GM21447 (cell line): ENCODE measurements around the gene ALK.

Source experiments
- ATAC-seq: cut with Tn5 transposase; IDR thresholded peaks from one replicate; pipeline ENCODE4 v1.9.1; 2021; ENCODE audit not compliant: unreplicated experiment

The ALK gene

GRCh38 chr2:29304399-29305060, 616.9 kb downstream of the ALK start:
- no peak for ATAC-seq

- ATAC-seq: no peak
These were observed 624.8 kb downstream of the ALK start for GRCh38 chr2:29296585-29296984.

- ATAC-seq: no peak
These were observed 625.5 kb downstream of the ALK start for GRCh38 chr2:29295845-29296244.

- no peak for ATAC-seq
These were observed 627.5 kb downstream of the ALK start for GRCh38 chr2:29293830-29294438.

GRCh38 chr2:29290293-29291047, 630.9 kb downstream of the ALK start:
- no peak for ATAC-seq

DNA sequence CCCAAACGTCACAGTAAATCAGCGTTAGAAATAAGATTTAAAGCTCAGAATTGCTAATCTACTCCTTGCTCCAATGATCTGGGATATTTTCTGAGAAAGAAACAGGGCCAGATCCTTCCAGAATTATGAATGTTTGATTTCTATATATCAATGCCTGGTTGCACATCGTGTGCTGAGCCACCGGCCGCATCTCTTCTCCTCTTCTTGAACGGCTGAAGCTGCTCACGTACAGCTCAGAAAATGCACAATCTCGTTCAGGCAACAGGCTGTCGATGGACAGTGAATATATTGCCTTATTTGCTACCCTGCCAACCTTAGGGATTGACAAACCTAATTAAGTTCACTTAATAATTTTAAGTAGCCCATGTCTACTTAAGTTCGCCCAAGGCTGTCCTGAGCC, 636.7 kb downstream of the ALK start:
- no peak for ATAC-seq

DNA sequence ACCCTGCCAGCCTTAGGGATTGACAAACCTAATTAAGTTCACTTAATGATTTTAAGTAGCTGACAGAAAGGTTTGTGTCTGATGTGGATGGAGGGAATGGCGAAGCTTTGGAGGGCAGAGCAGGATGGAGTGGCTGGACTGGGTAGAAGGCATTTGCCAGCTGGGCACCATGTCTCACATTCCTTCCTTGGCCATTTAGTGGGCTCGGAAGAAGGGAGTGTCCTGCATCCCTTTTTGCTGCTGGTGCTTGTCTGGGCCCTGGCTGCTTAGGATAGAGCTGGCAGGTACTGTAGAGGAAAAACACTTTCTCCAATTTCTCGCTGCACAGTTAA, 639.5 kb downstream of the ALK start:
- ATAC-seq: no peak

DNA sequence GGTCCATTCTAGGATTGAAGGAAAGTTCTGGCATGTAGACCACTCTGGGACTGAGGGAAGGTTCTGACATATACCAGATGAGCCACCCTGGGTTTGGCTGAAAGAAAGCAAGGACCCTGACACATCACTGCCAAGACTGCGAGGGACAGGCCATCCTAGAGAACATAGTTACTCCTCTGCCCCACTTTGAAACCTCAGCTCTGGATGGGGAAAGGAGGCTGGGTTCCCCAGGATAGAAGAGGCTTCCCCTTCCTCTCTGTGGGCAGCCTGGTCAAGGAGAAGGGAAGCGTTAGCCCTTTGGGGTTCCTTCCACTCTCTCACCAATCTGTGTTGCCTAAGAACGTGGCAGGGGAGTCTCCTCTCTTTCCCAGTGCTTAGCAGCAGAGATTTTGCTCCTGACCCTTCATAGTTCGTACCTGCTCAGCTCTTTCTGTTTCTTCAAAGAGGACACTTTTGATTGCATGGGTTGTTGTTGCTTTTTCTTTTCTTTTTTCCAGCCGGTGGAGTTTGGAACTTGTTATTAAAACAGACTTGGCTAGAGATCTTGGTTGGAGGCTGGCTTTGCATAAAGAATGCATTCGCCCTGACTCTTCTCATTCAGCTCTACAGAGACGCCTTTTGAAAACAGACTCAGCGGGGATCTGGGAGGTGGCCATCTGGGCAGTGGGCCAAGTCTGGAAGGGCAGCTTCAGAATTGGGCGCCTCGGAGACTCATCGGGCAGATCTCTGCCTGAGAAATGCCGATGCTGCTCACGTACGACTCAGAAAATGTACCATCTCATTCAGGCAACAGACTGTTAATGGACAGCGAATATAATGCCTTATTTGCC, 640.1 kb downstream of the ALK start:
- no peak for ATAC-seq

GRCh38 chr2:29278966-29279365, 642.4 kb downstream of the ALK start:
- ATAC-seq: no peak

DNA sequence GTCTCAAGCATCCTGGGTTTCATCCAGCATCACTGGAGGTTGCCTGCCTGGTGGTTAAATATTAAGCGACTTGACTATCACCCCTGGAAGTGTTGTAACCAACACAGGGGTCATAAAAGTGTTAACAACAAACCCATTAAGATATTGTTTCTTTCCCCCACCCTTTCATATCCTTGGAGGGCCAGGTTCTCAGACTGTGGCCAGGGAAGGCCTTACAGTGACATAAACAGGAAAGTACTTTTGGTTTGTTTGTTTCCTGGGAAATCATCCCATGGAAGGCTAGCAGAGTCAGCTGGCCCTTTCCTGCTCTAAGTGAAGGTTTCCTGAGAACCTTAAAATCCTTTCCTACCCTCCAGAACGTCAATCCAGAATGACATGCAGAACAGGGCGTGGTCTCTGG, 645.2 kb downstream of the ALK start:
- no peak for ATAC-seq

DNA sequence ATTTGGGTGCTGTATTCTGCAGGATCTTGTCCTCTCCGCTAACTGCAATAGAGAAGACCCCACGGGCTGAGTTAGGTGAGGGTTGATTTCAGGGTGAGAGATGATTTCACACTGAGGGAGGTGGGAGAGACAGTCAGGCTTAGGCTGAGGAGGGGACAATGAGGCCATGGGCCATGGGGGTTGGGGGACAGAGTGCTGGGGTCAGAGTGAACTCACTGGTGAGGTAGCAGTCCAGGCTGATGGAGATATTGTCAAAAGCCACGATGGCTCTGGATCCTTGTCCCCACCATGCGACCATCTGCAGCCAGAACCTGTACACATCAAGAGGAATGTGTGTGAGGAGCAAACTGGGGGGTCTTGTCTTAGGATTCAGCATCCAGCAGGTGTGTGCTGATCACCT, 646.2 kb downstream of the ALK start:
- ATAC-seq: no peak

DNA sequence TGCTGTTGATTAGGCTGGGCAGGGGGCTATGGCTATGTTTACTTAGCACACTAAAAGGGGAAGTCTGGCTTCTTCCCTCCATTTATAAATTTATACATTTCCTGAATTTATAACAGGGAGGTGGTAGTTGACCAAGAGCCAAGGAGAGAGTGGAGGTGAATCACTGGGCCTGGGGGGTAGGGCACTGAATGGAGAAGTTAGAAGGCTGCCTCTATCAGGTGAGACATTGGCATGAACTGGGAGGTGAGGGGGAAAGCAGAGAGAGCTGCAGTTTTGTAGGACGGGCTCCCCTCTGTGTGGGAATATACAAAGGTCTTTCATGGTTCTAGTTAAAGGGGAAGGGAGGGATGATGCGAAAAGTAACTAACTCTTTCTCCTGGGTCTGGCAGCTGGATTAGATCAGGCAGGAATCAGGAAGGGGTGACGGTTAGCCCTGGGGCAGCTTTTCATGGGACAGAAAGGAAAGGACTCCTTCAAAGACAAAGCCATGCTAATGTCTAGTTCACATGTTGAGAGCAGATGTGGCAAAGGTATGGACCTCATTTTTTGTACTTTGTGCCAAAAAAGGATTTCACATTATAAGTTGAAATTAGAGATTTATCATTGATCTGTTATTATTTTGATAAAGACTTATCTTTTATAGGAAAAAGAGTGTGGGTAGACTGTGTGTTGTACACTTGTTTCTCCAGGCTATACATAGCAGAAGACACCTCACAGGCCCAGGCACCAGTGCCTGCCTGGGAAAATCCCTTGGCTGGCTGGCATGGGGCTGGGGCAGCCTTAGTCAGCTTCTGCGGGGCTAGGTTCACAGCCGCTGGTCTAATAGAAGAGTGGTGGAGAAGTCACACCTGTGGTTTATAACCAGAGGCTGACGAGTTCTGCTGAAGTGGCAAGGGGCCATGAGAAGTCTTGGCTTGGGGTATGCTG, 647.4 kb downstream of the ALK start:
- ATAC-seq: no peak

GRCh38 chr2:29273004-29273684, 648.2 kb downstream of the ALK start:
- no peak for ATAC-seq

DNA sequence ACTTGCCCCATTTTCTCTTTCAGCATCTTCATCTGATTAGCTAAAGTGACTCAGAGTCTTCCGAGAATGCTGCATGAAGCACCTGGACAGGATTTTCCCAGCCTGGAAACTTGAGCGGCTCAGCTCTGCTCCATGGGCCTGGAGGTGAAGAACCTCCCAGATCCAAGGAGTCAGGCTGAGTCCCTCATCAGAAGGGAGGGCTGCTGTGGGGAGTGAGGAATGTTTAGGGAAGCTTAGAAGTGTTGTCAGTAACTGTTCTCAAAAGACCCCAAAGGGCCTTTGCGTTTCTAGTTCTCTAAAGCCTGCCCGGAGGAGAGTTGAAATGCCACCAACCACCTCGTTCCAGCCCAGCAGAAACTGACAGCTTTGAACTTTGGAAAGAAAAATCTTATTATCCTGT, 649.1 kb downstream of the ALK start:
- no peak for ATAC-seq

DNA sequence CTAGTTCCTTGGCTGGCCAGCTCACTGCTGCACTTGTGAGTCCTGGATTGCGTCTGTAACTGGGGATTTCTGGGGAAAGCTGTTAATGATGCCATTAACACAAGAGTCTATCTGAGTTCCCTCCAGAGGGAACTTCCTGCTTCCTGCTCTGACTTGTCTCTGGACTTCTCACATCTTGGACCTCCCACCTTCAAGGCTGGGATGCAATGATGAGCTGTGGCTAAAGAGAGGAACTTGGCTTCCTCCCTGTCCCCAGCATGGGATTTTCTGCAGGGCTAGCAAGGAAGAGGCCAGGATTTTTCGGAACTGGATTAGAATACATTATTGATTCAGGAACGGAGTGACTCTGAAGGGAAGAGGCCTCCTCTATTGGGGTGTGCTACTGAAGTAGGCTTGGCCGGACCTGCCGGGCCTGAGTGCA, 650.7 kb downstream of the ALK start:
- no peak for ATAC-seq

DNA sequence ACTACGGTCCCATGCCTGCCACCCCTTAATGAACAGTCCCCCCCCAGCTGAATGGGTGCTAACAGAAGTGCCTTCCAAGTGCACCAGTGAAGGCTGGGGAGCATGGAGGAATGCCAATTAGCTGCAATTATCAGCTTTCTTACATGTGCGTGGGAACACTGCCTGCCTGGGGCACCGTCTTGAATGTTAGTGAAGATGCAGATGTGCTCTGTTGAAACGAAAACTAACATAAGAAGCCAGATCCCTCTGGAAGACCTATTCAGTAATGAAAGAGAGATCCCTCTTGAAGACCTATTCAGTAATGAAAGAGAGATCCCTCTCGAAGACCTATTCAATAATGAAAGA, 651.6 kb downstream of the ALK start:
- ATAC-seq: no peak

DNA sequence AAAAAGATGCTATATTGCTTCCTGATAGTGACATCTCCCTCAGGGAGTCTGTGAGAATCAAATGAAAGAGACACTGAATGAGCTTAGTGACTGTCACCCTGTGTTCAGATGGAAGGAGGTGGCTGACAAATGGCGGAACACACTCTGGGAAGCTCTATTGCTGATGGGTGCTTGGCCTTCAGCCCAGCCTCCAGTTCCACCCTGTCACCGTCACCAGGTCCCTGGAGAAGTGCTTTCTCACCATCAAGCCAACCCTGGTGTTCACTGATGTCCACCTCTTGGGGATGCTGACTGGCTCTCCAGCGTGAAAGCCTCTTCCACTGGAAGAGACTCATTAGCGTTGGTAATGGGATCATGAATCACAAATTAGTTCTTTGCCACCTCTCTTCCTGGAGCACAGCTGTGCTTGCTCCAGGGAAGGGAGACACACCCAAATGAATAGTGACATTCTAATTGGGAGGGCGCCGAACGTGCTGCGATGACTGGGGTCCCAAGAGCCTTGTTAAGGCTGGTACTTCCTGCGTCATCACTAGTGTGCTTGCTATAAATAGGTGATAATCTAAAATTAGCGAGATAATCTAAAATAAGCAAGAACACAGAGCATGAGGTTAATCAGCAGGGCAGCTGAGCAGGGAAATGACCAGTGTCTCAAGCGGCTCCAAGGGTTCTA, 652.2 kb downstream of the ALK start:
- ATAC-seq: no peak

DNA sequence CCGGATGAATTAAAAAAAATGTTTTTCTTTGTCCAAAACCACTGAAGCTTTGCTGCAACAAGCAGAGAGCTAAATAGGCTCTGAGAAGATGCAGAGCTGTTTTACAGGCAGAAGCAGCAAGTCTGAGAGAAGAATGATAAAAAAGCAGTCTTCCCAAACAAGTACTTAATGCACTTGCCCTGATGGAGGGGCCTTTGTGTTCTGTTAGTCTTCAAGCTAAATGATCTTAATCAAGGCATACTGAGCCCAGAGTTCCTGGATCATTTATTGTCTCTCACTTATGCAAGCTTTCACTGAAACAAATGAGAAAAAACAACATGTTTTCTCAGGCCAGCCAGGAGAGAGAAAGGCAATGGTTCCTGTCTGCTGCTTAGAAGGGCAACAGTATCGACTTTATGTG, 653.7 kb downstream of the ALK start:
- ATAC-seq: no peak

DNA sequence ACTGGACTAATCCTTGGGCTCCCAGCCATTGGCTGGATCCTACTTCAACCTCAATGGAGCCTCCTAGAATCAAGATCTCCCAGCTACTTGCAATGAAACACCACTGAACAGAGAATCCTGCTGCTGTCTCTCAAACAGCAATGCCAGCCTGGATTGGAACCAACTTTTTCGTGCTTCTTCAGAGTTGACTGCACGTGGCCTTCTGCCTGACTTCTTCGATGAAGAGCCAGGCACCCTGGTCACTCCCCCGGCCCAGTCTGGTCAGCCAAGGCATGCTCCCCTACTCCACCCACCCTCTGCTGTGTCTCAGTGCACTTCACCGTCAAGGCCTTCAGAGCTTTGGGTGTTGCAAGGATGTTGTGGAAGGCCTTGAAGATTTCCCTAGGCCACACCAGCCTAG, 657.5 kb downstream of the ALK start:
- no peak for ATAC-seq
